Uterus (tissue), 2 donors: ENCODE measurements around the gene ECHDC1.
"Not testable (repeated sequence)": the region's sequence is repeated elsewhere in the genome, so short reads cannot be mapped to it uniquely, and the experiment has no call there.

Source experiments
- CTCF ChIP-seq, 4 experiments: fragments of 200-600 bp in 2 of 4; fragments of 450-650 bp in 2 of 4; sonication (generic) in 2 of 4; IDR thresholded peaks; one replicate each; pipeline ENCODE4 v1.5.1; 2016 to 2019; ENCODE audit warnings: antibody characterized with exemption in 4 of 4, mild to moderate bottlenecking in 2 of 4, moderate library complexity in 1 of 4
- POLR2A ChIP-seq, 2 donors: fragments of 450-650 bp; IDR thresholded peaks; one replicate each; pipeline ENCODE4 v1.6.1; 2016; ENCODE audit warnings: antibody characterized with exemption in 2 of 2, mild to moderate bottlenecking in 1 of 2, moderate library complexity in 1 of 2

- not testable (repeated sequence) for TF ChIP-seq CTCF, POLR2A (IDR thresholded peaks at IDR 0.05)
These were observed 12.2 kb downstream of the ECHDC1 start for GRCh38 chr6:127331256-127331655.
